Esophagus (tissue), 2 donors: Measurements from ENCODE around the gene ANG. TPM values are rescaled to one million over a fixed set of nuclear protein-coding genes. Genes with fewer than 3 reads are reported as not detected.
"Not testable (repeated sequence)": the region's sequence is repeated elsewhere in the genome, so short reads cannot be mapped to it uniquely, and the experiment has no call there.

ENCODE experiments used
- H3K27ac ChIP-seq, 2 donors: one replicate each; pipeline ENCODE4 v1.5.1; 2013; ENCODE audit warnings: low read depth in 2 of 2, mild to moderate bottlenecking in 2 of 2, inconsistent platforms in 1 of 2, low read length in 1 of 2, moderate library complexity in 1 of 2
- H3K27me3 ChIP-seq, 2 donors: one replicate each; pipeline ENCODE4 v1.6.1; 2013; ENCODE audit warnings: low read length in 2 of 2, control low read depth in 1 of 2, mild to moderate bottlenecking in 1 of 2; ENCODE audit not compliant: insufficient read depth in 2 of 2, control insufficient read depth in 1 of 2
- H3K36me3 ChIP-seq, 2 donors: one replicate each; pipeline ENCODE4 v1.6.1; 2013; ENCODE audit warnings: low read length in 1 of 2; ENCODE audit not compliant: control insufficient read depth in 2 of 2, insufficient read depth in 2 of 2
- H3K4me1 ChIP-seq, 2 donors: one replicate each; pipeline ENCODE4 v1.6.1; 2013; ENCODE audit warnings: low read length in 1 of 2; ENCODE audit not compliant: control insufficient read depth in 2 of 2, insufficient read depth in 2 of 2
- H3K4me3 ChIP-seq, 2 donors: one replicate each; pipeline ENCODE4 v1.5.1; 2013; ENCODE audit warnings: low read length in 2 of 2, mild to moderate bottlenecking in 2 of 2, low read depth in 1 of 2, moderate library complexity in 1 of 2
- H3K9me3 ChIP-seq, 2 donors: one replicate each; pipeline ENCODE4 v1.6.1; 2013; ENCODE audit warnings: mild to moderate bottlenecking in 2 of 2, low read depth in 1 of 2, low read length in 1 of 2, moderate library complexity in 1 of 2; ENCODE audit not compliant: control insufficient read depth in 2 of 2, insufficient read depth in 1 of 2
- WGBS, 2 donors: extraction: QIAGEN DNeasy Blood & Tissue Kit; methylation state at CpG; one replicate each; pipeline ENCODE4 v1.1.7; 2013; 5-methylcytosine and 5-hydroxymethylcytosine counted together
- polyA plus RNA-seq, 2 donors: library from polyadenylated mRNA; stranded (reverse); fragments of 200-250 nt; gene quantifications; one replicate each; pipeline ENCODE4 v1.2.3, GENCODE V29; 2013
- donor health status: healthy with polysubstance abuse.
- donor health status: Bipolar disorder and iron deficiency.

Gene ANG
- polyA plus RNA-seq, 2 donors: 4.6 to 8.4 TPM

- H3K4me1 ChIP-seq: no peaks in the 10 kb centered on the region
- no peaks in the 10 kb centered on the region for H3K27me3 ChIP-seq
- WGBS, 2 donors: 34 to 36% methylated on average over 6 of the region's 6 CpGs
- no peaks in the 10 kb centered on the region for H3K9me3 ChIP-seq
- peaks cover 4 to 6% of the 10 kb centered on the region in 2 donors for H3K36me3 ChIP-seq
- no peak overlapping the region for H3K27ac ChIP-seq
- H3K4me3 ChIP-seq: no peak overlapping the region
Measured at GRCh38 chr14:20697273-20698017, 8.9 kb downstream of the ANG start.

GRCh38 chr14:20698018-20698329 is 9.4 kb downstream of the ANG start:
- H3K27ac ChIP-seq: no peak overlapping the region

GRCh38 chr14:20698934-20699333 is 10.4 kb downstream of the ANG start:
- Histone ChIP-seq H3K36me3 (peaks cover 0 to 3% of the 10 kb centered on the region in 2 donors), H3K4me1 (no peaks in the 10 kb centered on the region), H3K27me3 (no peaks in the 10 kb centered on the region), H3K27ac (no peak overlapping the region), H3K9me3 (no peaks in the 10 kb centered on the region), H3K4me3 (no peak overlapping the region)
- 83 to 84% methylated on average over 5 of the region's 5 CpGs for WGBS, 2 donors

More at GRCh38 chr14:20698018-20698329, 9.4 kb downstream of the ANG start:
- no peaks in the 10 kb centered on the region for H3K27me3 ChIP-seq
- H3K4me3 ChIP-seq: no peak overlapping the region
- H3K4me1 ChIP-seq: no peaks in the 10 kb centered on the region
- H3K9me3 ChIP-seq: no peaks in the 10 kb centered on the region
- H3K36me3 ChIP-seq: peaks cover 4 to 6% of the 10 kb centered on the region in 2 donors

GRCh38 chr14:20699931-20700330 is 11.4 kb downstream of the ANG start:
- no peaks in the 10 kb centered on the region for H3K27me3 ChIP-seq

GRCh38 chr14:20700965-20701364 is 12.4 kb downstream of the ANG start:
- not testable (repeated sequence) for H3K27me3 ChIP-seq, H3K36me3 ChIP-seq, H3K4me1 ChIP-seq, H3K9me3 ChIP-seq, H3K4me3 ChIP-seq, H3K27ac ChIP-seq
- WGBS, 2 donors: 96 to 97% methylated on average over 7 of the region's 7 CpGs

More at GRCh38 chr14:20699931-20700330, 11.4 kb downstream of the ANG start:
- H3K4me1 ChIP-seq: no peaks in the 10 kb centered on the region
- H3K27ac ChIP-seq: no peak overlapping the region
- H3K9me3 ChIP-seq: no peaks in the 10 kb centered on the region
- H3K4me3 ChIP-seq: no peak overlapping the region
- peaks cover 0 to 3% of the 10 kb centered on the region in 2 donors for H3K36me3 ChIP-seq

- WGBS, 2 donors: 39 to 42% methylated on average over 4 of the region's 4 CpGs
- no peaks in the 10 kb centered on the region for H3K36me3 ChIP-seq
- H3K4me3 ChIP-seq: no peak overlapping the region
- no peaks in the 10 kb centered on the region for H3K4me1 ChIP-seq
- no peaks in the 10 kb centered on the region for H3K9me3 ChIP-seq
- H3K27me3 ChIP-seq: no peaks in the 10 kb centered on the region
- H3K27ac ChIP-seq: peak overlapping the region in 1 of 2 donors; percentile 21
Measured at GRCh38 chr14:20706657-20707355, 18.2 kb downstream of the ANG start.

- no peak overlapping the region for H3K4me3 ChIP-seq
- H3K4me1 ChIP-seq: no peaks in the 10 kb centered on the region
- H3K9me3 ChIP-seq: no peaks in the 10 kb centered on the region
- 56 to 74% methylated on average over 2 of the region's 2 CpGs for WGBS, 2 donors
- H3K27me3 ChIP-seq: no peaks in the 10 kb centered on the region
- H3K27ac ChIP-seq: peak overlapping the region in 1 of 2 donors; percentile 13
- H3K36me3 ChIP-seq: no peaks in the 10 kb centered on the region
Measured at GRCh38 chr14:20707622-20708021, 19.1 kb downstream of the ANG start.

GRCh38 chr14:20711261-20711660 is 22.7 kb downstream of the ANG start:
- H3K27ac ChIP-seq: no peak overlapping the region

GRCh38 chr14:20711685-20712084 is 23.1 kb downstream of the ANG start:
- 55 to 56% methylated on average over 4 of the region's 4 CpGs for WGBS, 2 donors
- H3K27ac ChIP-seq: no peak overlapping the region

More at GRCh38 chr14:20711261-20711660, 22.7 kb downstream of the ANG start:
- H3K27me3 ChIP-seq: no peaks in the 10 kb centered on the region
- no peak overlapping the region for H3K4me3 ChIP-seq
- no peaks in the 10 kb centered on the region for H3K36me3 ChIP-seq
- H3K9me3 ChIP-seq: no peaks in the 10 kb centered on the region
- WGBS, 2 donors: 60 to 66% methylated on average over 4 of the region's 4 CpGs
- H3K4me1 ChIP-seq: no peaks in the 10 kb centered on the region

GRCh38 chr14:20712904-20713303 is 24.3 kb downstream of the ANG start:
- Histone ChIP-seq H3K9me3 (no peaks in the 10 kb centered on the region), H3K4me1 (no peaks in the 10 kb centered on the region), H3K36me3 (no peaks in the 10 kb centered on the region), H3K27me3 (no peaks in the 10 kb centered on the region), H3K27ac (no peak overlapping the region), H3K4me3 (no peak overlapping the region)
- 29 to 31% methylated on average over 2 of the region's 2 CpGs for WGBS, 2 donors

More at GRCh38 chr14:20711685-20712084, 23.1 kb downstream of the ANG start:
- Histone ChIP-seq H3K9me3 (no peaks in the 10 kb centered on the region), H3K36me3 (no peaks in the 10 kb centered on the region), H3K27me3 (no peaks in the 10 kb centered on the region), H3K4me1 (no peaks in the 10 kb centered on the region), H3K4me3 (no peak overlapping the region)
